Type B pancreatic cell (in vitro differentiated cells): ENCODE results near the gene RAD51B. TPM values are rescaled to one million over a fixed set of nuclear protein-coding genes. Genes with fewer than 3 reads are reported as not detected.

Experiments
- DNase-seq: peaks from one replicate; pipeline ENCODE4 v3.0.0; 2021; ENCODE audit warnings: mixed read lengths; ENCODE audit not compliant: unreplicated experiment; ENCODE audit errors: extremely low spot score
- H3K27ac Mint-ChIP-seq: 2 replicates; pipeline ENCODE4 v1.8.0; 2021; ENCODE audit warnings: mild to moderate bottlenecking, mixed read lengths
- H3K27me3 Mint-ChIP-seq: 2 replicates; pipeline ENCODE4 v1.8.0; 2021; ENCODE audit warnings: mixed read lengths
- H3K36me3 Mint-ChIP-seq: 2 replicates; pipeline ENCODE4 v1.8.0; 2021; ENCODE audit warnings: mixed read lengths
- H3K4me1 Mint-ChIP-seq: one replicate; pipeline ENCODE4 v1.8.0; 2021; ENCODE audit warnings: mixed read lengths; ENCODE audit not compliant: unreplicated experiment
- H3K4me3 Mint-ChIP-seq: 2 replicates; pipeline ENCODE4 v1.8.0; 2021; ENCODE audit warnings: mild to moderate bottlenecking, mixed read lengths
- H3K9me3 Mint-ChIP-seq: 2 replicates; pipeline ENCODE4 v1.8.0; 2021; ENCODE audit warnings: mixed read lengths
- total RNA-seq: library from RNA; stranded (reverse); gene quantifications from 2 replicates; pipeline ENCODE4 v1.2.1, GENCODE V29; 2021; ENCODE audit warnings: low replicate concordance
- TF ChIP-seq, protein P1 (sequence below): fragments of 200-600 bp; sonication (generic); conservative IDR thresholded peaks from 2 replicates; pipeline ENCODE4 v1.5.0; 2021; ENCODE audit warnings: antibody characterized with exemption, mild to moderate bottlenecking

RAD51B gene
- total RNA-seq, 1 donor from 2014 or later = 27.3 TPM

DNA sequence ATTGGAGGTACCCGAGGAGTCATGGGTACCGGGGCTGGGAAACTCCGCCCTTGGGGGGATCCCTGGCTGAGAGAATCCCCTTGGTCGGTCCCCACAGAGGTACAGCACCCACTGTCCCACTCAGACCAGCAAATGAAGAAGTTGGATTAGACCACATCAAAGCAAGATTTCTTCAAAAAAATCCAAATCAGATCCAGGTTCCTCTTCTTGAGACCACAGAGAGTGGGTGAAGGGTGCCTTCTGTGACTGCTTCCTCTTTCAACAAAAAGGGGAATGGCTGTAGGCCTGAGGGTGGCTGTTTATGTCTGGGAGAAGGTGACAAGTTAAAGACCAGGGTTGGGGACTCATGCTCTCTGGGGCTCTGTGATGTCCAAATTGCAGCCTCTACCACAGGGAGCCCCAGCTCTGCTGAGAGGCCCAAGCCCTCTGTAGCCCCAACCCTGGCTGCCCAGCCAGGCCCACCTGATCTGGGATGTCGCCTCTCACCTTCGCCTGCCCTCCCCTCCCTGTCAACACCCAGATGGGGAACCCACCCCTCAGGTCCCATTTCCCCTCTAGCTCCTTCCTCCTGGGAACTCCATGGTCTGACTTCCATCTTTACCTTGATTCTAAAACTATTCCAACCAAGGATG is 922.4 kb downstream of the RAD51B start:
- TF ChIP-seq, protein P1, sequence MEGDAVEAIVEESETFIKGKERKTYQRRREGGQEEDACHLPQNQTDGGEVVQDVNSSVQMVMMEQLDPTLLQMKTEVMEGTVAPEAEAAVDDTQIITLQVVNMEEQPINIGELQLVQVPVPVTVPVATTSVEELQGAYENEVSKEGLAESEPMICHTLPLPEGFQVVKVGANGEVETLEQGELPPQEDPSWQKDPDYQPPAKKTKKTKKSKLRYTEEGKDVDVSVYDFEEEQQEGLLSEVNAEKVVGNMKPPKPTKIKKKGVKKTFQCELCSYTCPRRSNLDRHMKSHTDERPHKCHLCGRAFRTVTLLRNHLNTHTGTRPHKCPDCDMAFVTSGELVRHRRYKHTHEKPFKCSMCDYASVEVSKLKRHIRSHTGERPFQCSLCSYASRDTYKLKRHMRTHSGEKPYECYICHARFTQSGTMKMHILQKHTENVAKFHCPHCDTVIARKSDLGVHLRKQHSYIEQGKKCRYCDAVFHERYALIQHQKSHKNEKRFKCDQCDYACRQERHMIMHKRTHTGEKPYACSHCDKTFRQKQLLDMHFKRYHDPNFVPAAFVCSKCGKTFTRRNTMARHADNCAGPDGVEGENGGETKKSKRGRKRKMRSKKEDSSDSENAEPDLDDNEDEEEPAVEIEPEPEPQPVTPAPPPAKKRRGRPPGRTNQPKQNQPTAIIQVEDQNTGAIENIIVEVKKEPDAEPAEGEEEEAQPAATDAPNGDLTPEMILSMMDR = no peak
- H3K4me1 Mint-ChIP-seq = peaks cover 12% of the 10 kb centered on the region
- peaks cover 5% of the 10 kb centered on the region for H3K36me3 Mint-ChIP-seq
- no peaks in the 10 kb centered on the region for H3K27me3 Mint-ChIP-seq
- no peak for DNase-seq
- no peak overlapping the region for H3K27ac Mint-ChIP-seq
- peaks cover 16% of the 10 kb centered on the region for H3K9me3 Mint-ChIP-seq
- no peak overlapping the region for H3K4me3 Mint-ChIP-seq

DNA sequence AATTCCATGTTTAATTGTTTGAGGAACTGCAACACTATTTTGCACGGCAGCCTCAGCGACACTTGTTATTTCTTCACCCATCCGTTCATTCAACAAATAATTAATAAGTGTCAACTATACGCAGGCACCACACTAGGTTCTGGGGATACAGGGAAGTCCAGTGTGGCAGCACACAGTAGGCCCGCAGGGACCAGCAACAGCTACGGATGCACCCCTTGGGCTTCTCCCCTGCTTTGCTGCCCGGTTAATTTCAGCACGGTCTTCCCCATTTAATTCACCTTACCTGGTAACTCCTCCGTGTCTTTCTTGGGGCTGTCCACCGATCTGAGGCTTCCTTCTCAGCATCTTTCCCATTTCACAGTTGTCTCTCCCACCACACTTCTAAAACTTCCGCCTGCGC is 925.0 kb downstream of the RAD51B start:
- peaks cover 18% of the 10 kb centered on the region for H3K4me1 Mint-ChIP-seq
- H3K4me3 Mint-ChIP-seq = peak overlapping the region; percentile 59
- TF ChIP-seq, protein P1 = no peak
- DNase-seq = no peak
- peaks cover 5% of the 10 kb centered on the region for H3K36me3 Mint-ChIP-seq
- H3K27ac Mint-ChIP-seq = peak overlapping the region; percentile 35
- no peaks in the 10 kb centered on the region for H3K27me3 Mint-ChIP-seq
- peaks cover 16% of the 10 kb centered on the region for H3K9me3 Mint-ChIP-seq

DNA sequence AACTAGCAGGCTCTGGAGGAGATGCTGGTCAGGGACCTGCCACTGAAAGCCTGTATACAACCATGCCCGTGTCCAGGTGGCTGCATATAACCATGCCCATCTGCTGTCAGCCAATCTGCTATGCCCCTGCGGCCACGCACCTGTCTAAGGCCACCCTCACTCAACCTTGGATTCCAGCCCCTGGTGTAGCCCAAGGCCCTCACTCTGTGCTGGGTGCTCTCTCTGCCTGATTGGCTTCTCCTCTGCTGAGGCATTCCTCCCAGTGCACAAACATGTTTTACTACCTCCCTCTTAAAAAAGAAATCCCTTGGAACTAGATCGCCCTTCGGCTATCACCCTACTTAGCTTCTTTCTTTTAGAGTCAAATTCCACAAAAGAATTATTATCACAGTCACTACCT is 927.8 kb downstream of the RAD51B start:
- H3K27ac Mint-ChIP-seq = peak overlapping the region; percentile 69
- peaks cover 3% of the 10 kb centered on the region for H3K36me3 Mint-ChIP-seq
- no peaks in the 10 kb centered on the region for H3K27me3 Mint-ChIP-seq
- H3K4me1 Mint-ChIP-seq = peaks cover 28% of the 10 kb centered on the region
- peak overlapping the region; percentile 29 for H3K4me3 Mint-ChIP-seq
- TF ChIP-seq, protein P1 = no peak
- peaks cover 5% of the 10 kb centered on the region for H3K9me3 Mint-ChIP-seq
- no peak for DNase-seq

DNA sequence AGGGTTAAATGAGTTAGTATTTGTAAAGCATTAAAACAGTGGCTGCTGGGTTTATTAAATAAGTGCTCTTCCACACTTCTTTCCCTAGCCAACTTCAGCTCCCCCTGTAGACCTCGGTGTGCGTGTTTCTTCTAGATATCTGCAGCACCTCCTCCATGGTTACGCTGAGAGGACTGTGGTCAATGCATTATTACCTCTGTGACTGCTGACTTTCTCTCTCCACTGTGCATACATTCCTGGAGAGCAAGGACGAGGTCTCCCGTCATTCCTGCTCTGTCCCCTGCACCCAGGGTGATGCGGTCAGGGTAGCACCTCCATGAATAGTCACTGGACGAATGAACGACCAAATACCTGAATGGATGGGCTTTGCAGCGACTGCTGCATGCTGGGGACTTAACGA is 928.7 kb downstream of the RAD51B start:
- Mint-ChIP-seq H3K36me3 (no peaks in the 10 kb centered on the region), H3K9me3 (peaks cover under 1% of the 10 kb centered on the region), H3K27me3 (no peaks in the 10 kb centered on the region), H3K4me1 (peaks cover 28% of the 10 kb centered on the region), H3K27ac (peak overlapping the region; percentile 69), H3K4me3 (no peak overlapping the region)
- no peak for DNase-seq
- TF ChIP-seq, protein P1 = no peak

DNA sequence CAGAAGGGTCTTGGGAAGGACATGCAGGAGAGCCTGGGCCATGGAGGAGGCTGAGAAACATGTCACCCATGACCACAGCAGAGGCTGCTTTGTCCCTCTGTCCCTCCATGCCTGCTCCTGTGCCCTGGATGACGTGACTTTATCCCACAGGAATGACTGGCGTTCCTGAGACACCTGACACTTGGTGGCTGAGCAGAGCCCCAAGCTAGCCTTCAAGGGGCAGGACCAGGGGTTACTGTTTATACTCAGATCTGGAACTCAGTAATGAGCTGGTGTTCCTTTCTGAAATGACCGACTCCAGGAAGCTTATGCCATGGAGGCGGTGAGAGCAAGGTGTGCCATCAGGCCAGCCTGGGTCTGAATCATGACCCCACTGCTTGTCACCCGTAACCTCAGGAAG is 929.1 kb downstream of the RAD51B start:
- TF ChIP-seq, protein P1 = no peak
- H3K4me1 Mint-ChIP-seq = peaks cover 28% of the 10 kb centered on the region
- H3K36me3 Mint-ChIP-seq = no peaks in the 10 kb centered on the region
- no peak overlapping the region for H3K4me3 Mint-ChIP-seq
- no peaks in the 10 kb centered on the region for H3K9me3 Mint-ChIP-seq
- no peaks in the 10 kb centered on the region for H3K27me3 Mint-ChIP-seq
- no peak for DNase-seq
- H3K27ac Mint-ChIP-seq = peak overlapping the region; percentile 67
